ENCODE measurements around the gene FRA10AC1.

Gene FRA10AC1

DNA sequence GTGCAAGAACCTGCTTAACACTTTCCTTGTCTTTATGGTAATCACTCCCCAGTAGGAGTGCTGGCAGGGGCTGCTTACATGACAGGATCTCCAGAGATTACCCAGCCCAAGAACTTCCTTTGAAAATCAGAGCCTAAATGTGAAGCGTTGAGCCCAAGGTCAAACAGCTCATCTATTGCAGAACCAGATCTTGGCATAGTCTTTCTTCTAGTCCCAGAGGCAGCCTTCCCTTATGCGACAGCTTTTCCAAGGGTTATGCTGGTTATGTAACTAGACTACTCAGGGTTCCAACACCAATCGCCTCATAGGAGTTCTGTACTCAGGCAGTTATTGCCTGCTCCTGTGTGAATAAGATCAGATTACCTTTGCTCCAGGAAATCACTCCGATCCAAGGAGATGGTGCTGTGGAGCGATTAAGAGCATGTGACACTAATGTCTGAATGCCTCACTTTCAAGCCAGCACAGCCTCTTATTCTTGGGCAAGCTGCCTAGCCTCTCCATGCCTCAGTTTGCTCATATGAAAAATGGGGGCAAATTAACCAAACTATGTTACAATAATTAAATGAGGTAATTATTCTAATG lies 46.9 kb upstream of the FRA10AC1 start:
- TF ChIP-seq TCF12 (IDR thresholded peaks at IDR 0.05; ENCODE audit: low read depth): peak; percentile 22; the same call in 1 of the 2 replicates
- peak; percentile 20; the same call in 1 of the 2 replicates for TF ChIP-seq TEAD4 (IDR thresholded peaks at IDR 0.05)
- TF ChIP-seq, protein P1, sequence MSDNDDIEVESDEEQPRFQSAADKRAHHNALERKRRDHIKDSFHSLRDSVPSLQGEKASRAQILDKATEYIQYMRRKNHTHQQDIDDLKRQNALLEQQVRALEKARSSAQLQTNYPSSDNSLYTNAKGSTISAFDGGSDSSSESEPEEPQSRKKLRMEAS (IDR thresholded peaks at IDR 0.05): peak; percentile 65
- no peak for TF ChIP-seq YY1 (IDR thresholded peaks at IDR 0.05; ENCODE audit: low read depth)
- peak; percentile 2 for TF ChIP-seq CEBPB (IDR thresholded peaks at IDR 0.05)
- peak; percentile 64 for TF ChIP-seq NFIC (IDR thresholded peaks at IDR 0.05)
- peak; percentile 71 for TF ChIP-seq USF1 (IDR thresholded peaks at IDR 0.05)
- TF ChIP-seq ZBTB7A (IDR thresholded peaks at IDR 0.05; ENCODE audit: low read depth): no peak

DNA sequence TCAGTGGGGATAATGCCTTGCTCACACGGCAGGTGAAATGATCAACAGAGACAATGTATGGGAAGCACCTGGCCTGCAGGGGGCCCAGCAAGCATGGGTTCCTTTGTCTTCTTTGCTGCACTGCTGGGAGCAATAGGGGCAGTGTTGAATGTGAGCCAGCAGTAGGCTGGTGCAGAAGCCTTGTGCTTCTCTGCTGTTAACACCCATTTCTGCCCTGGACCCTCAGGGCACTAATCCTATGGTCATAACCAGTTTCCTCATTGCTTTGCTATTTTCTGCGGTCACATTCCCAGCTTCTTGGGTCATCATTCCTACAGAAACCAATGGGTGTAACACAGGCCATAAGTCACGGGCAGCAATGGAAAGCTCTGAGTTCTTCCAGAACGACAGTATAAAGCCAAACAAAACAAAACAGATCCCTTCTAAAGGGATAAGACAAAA lies 44.5 kb upstream of the FRA10AC1 start:
- TF ChIP-seq YY1 (IDR thresholded peaks at IDR 0.05; ENCODE audit: low read depth) (no peak), CREB1 (IDR thresholded peaks at IDR 0.05; ENCODE audit: low read depth) (no peak), ZBTB7A (IDR thresholded peaks at IDR 0.05; ENCODE audit: low read depth) (no peak), EGR1 (IDR thresholded peaks at IDR 0.05) (no peak), RAD21 (IDR thresholded peaks at IDR 0.05; ENCODE audit: low read depth) (peak; percentile 64), NFIC (IDR thresholded peaks at IDR 0.05) (peak; percentile 81), TEAD4 (IDR thresholded peaks at IDR 0.05) (peak; percentile 91), FOXM1 (IDR thresholded peaks at IDR 0.05; ENCODE audit: borderline replicate concordance, low read depth) (no peak; the same call in 1 of the 2 replicates), EP300 (IDR thresholded peaks at IDR 0.05; ENCODE audit: borderline replicate concordance) (peak; percentile 79; the same call in 1 of the 2 replicates), USF1 (IDR thresholded peaks at IDR 0.05) (no peak), CEBPB (IDR thresholded peaks at IDR 0.05) (peak; percentile 6; the same call in 1 of the 2 replicates), TCF12 (IDR thresholded peaks at IDR 0.05; ENCODE audit: low read depth) (peak; percentile 75), TAF1 (IDR thresholded peaks at IDR 0.05; ENCODE audit: low read depth) (no peak)
- TF ChIP-seq, protein P1 (IDR thresholded peaks at IDR 0.05): 0 out of 2 replicates have a peak, but pooled peaks have one; percentile 16
- TF ChIP-seq, protein P2, sequence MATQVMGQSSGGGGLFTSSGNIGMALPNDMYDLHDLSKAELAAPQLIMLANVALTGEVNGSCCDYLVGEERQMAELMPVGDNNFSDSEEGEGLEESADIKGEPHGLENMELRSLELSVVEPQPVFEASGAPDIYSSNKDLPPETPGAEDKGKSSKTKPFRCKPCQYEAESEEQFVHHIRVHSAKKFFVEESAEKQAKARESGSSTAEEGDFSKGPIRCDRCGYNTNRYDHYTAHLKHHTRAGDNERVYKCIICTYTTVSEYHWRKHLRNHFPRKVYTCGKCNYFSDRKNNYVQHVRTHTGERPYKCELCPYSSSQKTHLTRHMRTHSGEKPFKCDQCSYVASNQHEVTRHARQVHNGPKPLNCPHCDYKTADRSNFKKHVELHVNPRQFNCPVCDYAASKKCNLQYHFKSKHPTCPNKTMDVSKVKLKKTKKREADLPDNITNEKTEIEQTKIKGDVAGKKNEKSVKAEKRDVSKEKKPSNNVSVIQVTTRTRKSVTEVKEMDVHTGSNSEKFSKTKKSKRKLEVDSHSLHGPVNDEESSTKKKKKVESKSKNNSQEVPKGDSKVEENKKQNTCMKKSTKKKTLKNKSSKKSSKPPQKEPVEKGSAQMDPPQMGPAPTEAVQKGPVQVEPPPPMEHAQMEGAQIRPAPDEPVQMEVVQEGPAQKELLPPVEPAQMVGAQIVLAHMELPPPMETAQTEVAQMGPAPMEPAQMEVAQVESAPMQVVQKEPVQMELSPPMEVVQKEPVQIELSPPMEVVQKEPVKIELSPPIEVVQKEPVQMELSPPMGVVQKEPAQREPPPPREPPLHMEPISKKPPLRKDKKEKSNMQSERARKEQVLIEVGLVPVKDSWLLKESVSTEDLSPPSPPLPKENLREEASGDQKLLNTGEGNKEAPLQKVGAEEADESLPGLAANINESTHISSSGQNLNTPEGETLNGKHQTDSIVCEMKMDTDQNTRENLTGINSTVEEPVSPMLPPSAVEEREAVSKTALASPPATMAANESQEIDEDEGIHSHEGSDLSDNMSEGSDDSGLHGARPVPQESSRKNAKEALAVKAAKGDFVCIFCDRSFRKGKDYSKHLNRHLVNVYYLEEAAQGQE (IDR thresholded peaks at IDR 0.05; ENCODE audit: low read depth): no peak

DNA sequence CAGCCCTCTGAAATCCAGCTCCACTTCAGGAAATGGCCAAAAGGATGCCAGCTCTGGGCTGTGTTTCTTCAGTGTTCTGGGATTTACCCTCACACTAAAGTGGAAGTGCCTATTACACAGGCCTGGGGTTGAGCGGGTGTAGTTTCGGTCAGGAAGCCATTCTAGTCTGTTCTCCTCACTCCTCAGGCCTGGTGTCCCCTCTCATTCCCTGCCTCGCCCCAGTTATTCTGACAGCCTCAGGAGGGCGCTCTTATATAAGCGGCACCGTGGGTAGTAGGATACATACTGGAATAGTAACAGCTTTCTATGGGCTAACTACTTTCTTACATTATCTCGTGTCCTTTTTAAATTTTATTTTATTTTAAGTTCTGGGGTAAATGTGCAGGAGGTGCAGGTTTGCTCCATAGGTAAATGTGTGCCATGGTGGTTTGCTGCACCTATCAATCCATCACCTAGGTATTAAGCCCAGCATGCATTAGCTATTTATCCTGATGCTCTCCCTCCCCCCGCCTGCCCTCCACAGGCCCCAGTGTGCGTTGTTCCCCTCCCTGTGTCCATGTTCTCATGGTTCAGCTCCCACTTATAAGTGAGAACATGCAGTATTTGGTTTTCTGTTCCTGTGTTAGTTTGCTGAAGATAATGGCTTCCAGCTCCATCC lies 43.1 kb upstream of the FRA10AC1 start:
- TF ChIP-seq, protein P2 (IDR thresholded peaks at IDR 0.05; ENCODE audit: low read depth): no peak
- TF ChIP-seq TCF12 (IDR thresholded peaks at IDR 0.05; ENCODE audit: low read depth) (no peak), RAD21 (IDR thresholded peaks at IDR 0.05; ENCODE audit: low read depth) (peak; percentile 90)

DNA sequence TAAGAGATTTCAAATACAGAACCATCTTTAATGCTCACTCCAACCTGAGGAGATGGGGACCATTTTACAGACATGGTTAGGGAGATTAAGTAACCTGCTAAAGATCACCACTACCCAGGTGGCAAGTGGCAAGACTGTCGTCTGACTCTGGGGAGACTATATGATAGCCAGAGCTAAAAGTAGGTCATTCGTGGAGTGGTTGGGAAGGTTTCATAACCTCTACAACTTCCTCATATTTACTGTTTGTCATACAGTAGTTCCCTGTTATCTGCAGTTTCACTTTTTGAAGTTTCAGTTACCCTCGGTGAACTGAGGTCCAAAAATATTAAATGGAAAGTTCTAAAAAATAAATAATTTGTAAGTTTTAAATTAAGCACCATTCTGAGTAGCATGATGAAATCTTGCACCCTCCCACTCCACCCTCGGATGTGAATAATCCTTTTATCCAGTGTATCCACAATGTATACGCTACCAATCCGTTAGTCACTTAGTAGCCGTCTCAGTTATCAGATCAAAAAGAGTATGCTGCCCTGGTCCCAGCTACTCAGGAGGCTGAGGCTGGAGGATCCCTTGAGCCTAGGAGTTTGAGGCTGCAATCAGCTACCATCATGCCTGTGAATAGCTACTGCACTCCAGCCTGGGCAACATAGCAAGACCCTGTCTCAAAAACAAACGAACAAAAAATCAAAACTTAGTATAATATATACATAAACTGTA lies 40.4 kb upstream of the FRA10AC1 start:
- TF ChIP-seq ZBTB7A (IDR thresholded peaks at IDR 0.05; ENCODE audit: low read depth) (no peak), CEBPB (IDR thresholded peaks at IDR 0.05) (no peak), TEAD4 (IDR thresholded peaks at IDR 0.05) (no peak), CREB1 (IDR thresholded peaks at IDR 0.05; ENCODE audit: low read depth) (no peak), EP300 (IDR thresholded peaks at IDR 0.05; ENCODE audit: borderline replicate concordance) (no peak), RAD21 (IDR thresholded peaks at IDR 0.05; ENCODE audit: low read depth) (no peak), EGR1 (IDR thresholded peaks at IDR 0.05) (no peak), TCF12 (IDR thresholded peaks at IDR 0.05; ENCODE audit: low read depth) (no peak), FOXM1 (IDR thresholded peaks at IDR 0.05; ENCODE audit: borderline replicate concordance, low read depth) (no peak), TAF1 (IDR thresholded peaks at IDR 0.05; ENCODE audit: low read depth) (no peak), USF1 (IDR thresholded peaks at IDR 0.05) (no peak), YY1 (IDR thresholded peaks at IDR 0.05; ENCODE audit: low read depth) (no peak), NFIC (IDR thresholded peaks at IDR 0.05) (no peak)
- TF ChIP-seq, protein P1 (IDR thresholded peaks at IDR 0.05): no peak
- TF ChIP-seq, protein P2 (IDR thresholded peaks at IDR 0.05; ENCODE audit: low read depth): no peak

All from Ishikawa (cell line).